Hypothalamus (tissue), 51 donors: ENCODE measurements around the gene FOLR1.
"Not testable (repeated sequence)": the region's sequence is repeated elsewhere in the genome, so short reads cannot be mapped to it uniquely, and the experiment has no call there.

Experiments
- DNase-seq, 51 donors: peaks; one replicate each; lab custom pipeline; 2025; lab: John Stamatoyannopoulos, UW

FOLR1 gene

DNA sequence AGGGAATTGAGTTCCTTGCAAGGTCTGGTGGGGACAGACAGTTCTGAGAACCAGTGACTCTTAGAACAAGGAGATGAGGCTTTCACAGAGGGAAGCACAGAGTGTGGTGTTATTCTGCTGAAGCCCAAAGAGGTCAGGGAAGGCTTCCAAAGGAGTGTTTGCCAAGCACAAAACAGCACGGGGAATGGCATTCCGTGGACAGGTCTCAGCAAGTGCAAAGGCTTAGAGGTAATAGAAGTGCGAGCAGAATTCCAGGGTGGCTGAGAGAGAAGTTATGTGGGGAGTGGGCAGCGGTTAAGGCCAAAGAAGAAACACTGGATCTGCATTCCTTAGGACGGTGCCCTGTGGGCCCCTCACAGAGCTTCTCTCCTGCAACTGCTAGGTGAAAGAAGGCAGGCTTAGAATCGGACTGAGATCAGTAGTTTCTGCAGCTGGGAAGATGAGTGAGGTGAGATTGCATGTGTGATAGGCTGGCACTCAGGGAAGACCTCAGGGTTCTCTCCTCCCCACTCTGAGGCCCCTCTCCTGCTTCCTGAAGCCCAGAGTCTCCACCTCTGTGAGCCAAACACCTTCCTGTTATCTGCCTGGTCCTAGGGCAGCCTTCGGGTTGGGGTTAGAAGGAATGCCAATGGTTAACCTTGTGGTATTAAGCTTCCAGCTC lies 10.9 kb upstream of the FOLR1 start:
- DNase-seq, result peak in 1 of 51 donors; percentile 16

DNA sequence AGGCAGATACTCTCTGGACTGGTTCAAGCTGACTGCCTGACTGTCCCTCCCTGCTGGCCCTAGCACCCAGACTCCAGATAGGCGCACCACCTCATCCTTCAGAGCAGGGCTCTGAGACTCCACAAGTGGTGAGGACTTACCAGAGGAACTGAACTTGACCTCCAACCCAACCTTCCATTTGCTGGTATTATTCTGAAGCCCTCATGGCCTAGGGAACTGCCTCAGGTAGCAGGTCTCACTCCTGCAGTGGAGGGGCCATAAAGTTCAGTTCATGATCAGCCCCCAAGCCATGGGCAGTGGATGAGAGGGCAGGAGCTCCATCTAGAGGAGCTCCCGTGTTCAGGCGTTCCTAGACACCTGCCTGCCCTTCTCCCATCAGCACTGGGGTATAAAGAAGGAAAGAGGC lies 10.4 kb upstream of the FOLR1 start:
- not testable (repeated sequence) for DNase-seq

DNA sequence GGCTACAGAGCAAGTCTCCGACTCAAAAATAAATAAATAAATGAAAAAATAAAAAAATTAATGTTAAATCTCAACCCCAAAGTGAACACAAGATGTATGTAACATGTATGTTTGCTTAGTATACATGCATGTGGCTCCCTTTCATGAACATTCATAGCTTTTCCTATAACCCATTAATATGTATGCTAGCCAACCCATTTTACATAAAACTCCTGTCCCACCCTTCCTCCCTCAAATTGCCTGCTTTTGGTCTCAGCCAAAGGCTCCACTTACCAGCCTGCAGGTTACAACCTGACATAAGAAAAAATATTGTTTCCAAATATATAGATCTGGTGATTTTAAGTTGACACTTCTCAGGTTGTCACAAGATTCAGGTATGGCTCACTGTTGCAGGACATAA lies 3.7 kb upstream of the FOLR1 start:
- DNase-seq, result no peak

DNA sequence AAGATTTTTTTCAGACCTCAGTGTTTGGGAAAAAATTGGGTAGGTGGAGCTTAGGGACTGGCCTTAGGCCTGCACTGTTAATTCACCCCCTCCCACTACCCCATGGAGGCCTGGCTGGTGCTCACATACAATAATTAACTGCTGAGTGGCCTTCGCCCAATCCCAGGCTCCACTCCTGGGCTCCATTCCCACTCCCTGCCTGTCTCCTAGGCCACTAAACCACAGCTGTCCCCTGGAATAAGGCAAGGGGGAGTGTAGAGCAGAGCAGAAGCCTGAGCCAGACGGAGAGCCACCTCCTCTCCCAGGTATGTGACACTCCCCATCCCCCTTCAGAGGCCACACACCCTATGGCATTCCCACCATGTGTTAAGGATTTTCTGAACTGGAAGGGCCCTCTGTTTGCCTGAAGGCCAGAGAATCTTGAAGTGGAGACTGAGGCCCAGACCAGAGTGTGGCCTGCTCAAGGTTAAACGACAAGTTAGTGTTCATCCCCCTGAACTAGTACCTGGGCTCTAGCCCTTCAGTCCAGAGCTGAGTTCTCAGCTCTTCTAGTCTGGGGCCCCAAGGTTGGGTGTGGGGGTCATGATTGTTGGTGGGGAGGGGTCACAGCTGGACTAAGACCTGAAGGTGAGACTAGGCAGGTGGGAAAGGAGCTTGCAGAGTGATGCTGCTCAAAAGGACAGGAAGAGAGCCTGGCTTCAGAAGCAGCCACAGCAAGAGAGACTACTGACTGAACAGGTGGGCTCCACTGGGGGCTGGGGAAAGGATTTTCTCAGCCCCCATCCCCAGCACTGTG lies 2.3 kb upstream of the FOLR1 start:
- peak in 15 of 51 donors; percentile 4 to 49 (median 24) for DNase-seq

DNA sequence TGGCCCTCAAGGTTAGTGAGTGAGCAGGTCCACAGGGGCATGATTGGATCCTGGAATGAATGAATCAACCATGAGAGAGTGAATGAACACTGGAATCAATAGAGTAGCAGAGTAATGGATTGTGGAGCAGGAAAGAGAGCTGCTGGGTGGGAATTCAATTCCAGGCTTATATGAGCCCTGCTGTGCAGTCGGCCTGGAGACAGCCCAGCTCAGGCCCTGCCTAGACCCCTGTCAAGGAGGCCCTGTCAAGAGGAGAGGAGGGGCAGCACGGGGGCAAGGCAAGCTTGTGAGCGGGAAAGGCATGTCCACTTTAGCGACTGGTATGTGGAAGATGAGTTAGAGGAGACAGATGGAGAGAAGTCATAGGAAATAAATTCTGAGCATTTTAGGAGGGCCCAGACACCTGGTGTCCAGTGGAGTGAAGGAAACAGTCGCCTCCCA lies 1.3 kb upstream of the FOLR1 start:
- DNase-seq, result no peak

DNA sequence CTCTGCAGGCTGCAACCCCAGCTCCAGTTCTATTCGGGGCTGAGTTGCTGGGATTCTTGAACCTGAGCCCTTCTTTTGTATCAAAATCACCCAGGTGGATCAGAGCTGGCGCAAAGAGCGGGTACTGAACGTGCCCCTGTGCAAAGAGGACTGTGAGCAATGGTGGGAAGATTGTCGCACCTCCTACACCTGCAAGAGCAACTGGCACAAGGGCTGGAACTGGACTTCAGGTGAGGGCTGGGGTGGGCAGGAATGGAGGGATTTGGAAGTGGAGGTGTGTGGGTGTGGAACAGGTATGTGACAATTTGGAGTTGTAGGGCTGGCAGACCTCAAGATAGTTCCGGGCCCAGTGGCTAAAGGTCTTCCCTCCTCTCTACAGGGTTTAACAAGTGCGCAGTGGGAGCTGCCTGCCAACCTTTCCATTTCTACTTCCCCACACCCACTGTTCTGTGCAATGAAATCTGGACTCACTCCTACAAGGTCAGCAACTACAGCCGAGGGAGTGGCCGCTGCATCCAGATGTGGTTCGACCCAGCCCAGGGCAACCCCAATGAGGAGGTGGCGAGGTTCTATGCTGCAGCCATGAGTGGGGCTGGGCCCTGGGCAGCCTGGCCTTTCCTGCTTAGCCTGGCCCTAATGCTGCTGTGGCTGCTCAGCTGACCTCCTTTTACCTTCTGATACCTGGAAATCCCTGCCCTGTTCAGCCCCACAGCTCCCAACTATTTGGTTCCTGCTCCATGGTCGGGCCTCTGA lies 3.8 kb downstream of the FOLR1 start:
- no peak for DNase-seq

DNA sequence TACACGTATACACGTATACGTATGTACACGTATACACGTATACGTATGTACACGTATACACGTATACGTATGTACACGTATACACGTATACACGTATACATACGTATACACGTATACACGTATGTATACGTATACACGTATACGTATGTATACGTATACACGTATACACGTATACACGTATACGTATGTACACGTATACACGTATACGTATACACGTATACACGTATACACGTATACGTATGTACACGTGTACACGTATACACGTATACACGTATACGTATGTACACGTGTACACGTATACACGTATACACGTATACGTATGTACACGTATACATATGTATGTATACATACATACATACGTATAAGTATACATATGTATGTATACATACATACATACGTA lies 9.5 kb downstream of the FOLR1 start:
- not testable (repeated sequence) for DNase-seq

DNA sequence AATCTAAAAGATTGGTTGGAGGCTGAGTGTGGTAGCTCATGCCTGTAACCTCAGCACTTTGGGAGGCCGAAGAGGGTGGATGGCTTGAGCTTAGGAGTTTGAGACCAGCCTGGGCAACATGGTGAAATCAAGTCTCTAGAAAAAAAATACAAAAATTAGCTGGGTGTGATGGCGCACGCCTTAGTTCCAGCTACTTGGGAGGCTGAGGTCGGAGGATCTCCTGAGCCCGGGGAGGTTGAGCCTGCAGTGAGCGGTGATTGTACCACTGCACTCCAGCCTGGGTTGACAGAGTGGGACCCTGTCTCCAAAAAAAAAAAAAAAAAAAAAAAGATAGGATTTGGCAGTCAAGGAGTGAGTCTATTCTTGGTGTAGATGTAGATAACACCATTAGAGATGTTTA lies 10.6 kb downstream of the FOLR1 start:
- DNase-seq, result no peak

DNA sequence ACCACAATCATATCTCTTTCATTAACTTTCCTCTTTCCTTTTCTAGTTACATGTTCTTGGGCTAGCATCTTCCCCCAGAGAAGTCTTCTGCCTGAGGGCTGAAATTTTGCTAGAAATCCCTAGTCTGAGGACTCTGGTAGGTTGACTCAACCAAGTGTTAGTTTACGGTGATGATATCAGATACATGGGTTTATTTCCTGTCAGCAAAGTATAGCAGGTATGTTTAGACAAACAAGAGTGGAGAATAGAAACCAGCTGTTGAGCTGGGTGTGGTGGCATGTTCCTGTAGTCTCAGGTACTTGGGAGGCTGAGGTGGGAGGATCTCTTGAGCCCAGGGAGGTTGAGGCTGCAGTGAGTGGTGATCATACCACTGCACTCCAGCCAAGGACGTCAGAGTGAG lies 11.2 kb downstream of the FOLR1 start:
- DNase-seq, result no peak

DNA sequence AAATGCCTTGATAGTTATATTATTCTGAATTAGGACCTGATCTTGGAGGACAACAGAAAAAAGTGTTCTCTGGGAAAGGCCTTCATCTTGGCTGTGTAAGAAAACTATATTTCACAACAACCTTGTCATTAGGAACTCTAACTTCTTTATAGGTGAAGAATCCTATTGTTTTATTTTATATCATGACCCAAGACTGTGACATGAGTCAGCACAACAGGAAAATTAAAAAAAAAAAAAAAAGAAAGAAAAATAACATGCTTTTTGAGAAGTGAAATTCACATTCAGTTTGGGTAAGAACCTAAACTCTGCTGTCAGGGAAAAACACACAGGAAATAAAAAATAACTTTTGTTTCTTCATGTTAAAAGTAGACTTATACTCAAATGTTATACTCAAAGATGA lies 12.9 kb downstream of the FOLR1 start:
- no peak for DNase-seq

DNA sequence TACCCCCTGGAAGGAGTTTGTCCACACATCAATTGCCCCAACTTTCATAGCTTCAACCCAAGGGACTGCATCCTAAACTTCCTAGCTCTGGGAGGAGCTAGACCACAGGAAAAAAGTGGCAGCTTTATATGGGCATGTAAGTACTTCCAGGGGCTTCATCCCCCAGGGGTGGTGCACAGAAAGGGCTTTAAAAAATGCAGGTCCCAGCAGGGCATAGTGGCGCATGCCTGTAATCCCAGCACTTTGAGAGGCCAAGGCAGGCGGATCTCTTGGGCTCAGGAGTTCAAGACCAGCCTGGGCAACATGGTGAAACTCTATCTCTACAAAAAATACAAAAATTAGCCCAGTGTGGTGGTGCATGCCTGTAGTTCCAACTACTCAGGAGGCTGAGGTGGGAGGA lies 14.9 kb downstream of the FOLR1 start:
- DNase-seq, result not testable (repeated sequence)

DNA sequence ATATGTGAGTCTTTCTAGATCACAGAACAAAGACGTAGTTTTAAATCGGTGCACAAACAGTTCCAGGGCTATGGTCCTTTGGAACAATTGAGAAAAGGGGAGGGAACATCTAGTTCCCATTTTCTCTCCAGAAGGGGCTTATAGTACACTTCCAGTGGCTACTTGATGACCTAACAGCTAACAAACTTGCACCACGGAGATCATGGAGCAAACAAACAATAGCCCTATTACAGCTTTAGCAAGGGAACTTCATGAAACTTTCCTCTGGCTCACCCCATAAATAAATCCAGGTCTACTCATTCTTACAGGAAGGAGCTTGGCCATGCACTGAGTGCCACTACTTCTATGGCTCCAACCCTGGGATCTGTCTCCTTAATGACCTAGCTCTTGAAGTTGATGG lies 16.3 kb downstream of the FOLR1 start:
- no peak for DNase-seq

DNA sequence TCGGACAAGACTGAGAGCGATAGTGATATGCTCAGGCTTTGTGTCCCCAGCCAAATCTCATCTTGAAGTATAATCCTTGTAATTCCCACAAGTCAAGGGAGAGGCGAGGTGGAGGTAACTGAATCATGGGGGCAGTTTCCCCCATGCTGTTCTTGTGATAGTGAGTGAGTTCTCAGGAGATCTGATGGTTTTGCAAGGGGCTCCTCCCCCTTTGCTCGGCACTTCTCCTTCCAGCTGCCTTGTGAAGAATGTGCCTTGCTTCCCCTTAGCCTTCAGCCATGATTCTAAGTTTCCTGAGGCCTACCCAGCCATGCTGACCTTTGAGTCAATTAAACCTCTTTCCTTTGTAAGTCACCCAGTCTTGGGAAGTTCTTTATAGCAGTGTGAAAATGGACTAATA lies 17.2 kb downstream of the FOLR1 start:
- no peak for DNase-seq

DNA sequence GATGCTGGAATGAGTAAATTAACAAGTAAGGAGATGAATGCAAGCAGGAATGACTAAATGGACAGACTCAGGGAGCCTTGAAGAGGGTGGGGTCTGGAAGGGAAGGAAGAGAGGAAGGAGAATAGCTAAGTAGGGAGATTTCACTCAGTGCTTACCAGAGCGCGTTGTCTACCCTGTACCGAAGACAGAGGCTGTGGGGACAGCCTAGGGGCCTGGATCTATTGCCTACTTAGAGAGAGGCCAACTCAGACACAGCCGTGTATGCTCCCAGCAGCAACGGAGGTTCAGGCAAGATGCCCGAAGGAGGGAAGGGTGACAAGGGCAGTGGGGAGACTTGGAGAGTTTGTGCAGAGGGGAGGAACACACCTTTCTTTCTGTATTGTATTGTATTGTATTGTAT lies 24.7 kb downstream of the FOLR1 start, which contains the start of gene FOLR2:
Gene FOLR2 (plus strand): TSS at position 157 of the 400 bp plus-strand sequence. CDS start 1,791 bp downstream, outside the sequence.
- DNase-seq, result no peak

DNA sequence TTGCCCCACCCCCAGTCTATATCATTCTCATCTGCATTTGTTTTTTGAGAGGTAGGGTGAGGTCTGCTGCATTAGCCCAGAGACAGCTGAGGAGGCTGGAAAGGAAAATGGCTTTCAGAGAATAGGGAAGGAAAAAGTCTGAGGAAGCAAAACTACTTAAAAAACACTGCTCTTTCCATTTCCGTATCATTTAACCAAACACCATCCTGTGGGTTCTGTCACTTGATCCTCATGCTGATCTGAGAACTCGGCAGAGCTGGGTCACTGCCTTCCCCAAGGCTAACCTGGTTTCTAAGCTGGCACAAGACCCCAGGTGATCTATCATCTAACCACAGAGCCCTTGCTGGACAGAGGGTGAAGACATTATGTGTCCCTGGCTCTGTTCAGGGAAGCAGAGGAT lies 25.9 kb downstream of the FOLR1 start:
- DNase-seq, result no peak

DNA sequence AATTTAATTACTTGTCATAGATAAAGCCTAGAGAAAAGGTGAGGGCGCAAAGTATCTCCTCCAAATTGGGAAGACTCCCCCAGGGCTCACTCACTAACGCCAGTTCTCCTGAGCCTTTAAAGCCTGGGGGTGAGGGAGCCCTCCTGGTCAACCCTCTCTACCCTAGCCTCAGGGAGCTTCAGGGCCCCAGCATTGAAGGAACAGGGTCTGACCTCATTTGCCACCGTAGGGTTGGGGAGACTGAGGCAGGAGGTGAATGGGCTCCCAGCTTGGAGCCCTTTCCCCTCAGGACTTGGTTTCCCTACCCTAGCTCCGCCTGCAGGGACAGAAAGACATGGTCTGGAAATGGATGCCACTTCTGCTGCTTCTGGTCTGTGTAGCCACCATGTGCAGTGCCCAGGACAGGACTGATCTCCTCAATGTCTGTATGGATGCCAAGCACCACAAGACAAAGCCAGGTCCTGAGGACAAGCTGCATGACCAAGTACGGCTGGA lies 26.4 kb downstream of the FOLR1 start:
- DNase-seq, result no peak

DNA sequence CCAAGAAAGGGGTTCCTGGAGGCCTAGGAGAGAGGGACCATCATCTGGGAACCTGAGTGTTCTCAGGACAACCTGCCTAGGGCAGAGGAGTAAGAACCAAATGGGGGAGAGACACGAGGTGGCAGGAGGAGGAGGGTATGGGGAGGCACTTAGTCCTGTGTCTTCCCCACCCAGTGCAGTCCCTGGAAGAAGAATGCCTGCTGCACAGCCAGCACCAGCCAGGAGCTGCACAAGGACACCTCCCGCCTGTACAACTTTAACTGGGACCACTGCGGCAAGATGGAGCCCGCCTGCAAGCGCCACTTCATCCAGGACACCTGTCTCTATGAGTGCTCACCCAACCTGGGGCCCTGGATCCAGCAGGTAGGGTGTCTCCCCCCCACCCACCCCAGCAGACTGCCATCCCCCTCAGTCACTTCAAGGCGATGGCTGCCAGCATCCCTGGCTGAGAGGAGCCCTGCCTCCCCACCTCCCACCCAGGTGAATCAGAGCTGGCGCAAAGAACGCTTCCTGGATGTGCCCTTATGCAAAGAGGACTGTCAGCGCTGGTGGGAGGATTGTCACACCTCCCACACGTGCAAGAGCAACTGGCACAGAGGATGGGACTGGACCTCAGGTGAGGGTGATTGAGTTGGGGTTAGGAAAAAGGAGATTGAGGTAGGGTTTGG lies 28.9 kb downstream of the FOLR1 start:
- DNase-seq, result no peak

DNA sequence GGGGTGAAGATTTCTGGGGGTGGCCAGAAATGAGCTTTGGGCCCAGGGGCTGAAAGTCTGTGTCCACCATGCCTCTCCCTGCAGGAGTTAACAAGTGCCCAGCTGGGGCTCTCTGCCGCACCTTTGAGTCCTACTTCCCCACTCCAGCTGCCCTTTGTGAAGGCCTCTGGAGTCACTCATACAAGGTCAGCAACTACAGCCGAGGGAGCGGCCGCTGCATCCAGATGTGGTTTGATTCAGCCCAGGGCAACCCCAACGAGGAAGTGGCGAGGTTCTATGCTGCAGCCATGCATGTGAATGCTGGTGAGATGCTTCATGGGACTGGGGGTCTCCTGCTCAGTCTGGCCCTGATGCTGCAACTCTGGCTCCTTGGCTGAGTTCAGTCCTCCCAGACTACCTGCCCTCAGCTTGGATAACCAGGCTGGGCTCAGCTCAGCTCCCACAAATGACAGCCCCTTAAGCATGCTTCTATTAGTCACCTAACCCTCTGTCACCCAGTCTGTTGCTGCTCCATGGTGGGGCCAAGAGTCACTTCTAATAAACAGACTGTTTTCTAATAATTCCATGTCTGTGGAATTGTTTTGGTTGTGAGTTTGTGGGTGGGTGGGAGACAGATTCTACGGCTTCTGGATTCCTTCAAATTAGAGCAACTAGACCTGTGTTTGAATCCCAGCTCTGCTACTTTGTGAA lies 29.6 kb downstream of the FOLR1 start:
- no peak for DNase-seq

DNA sequence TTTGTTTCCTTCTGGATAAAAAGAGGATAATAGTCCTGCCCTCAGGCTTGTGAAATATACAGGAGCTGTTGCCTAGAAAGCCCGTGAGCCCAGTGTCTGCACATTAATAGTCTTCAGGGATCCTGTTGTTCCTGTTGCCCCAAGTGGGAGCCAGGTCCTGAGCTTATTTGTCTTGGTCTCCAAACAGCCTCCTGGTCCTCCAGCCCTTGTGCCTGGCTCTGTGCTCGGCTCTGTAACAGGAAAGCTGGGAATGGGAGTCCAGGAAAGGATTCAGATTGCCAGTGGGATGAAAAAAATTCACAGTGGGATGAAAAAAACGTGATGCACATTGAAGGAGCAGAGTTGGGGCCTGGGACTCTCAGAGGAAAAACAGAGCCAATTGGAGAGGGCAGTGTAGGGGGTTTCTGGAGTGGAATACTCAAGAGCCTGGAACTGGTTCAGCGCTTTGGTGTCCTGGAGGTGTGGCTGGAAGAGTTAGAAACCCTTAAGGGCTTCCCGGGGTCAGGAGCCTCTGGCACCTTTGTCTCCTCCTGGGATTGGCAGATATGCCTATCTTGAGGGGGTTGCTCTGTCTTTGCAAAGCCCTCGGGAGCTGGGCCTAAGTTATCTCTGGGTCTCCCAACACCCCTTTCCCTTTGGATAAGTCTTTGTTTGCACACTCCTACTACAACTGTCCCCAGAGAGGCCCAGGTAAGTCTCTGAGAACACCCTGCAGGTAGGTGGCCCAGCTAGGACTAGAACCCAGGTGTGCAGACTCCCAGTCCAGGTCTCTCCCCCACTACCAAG lies 30.4 kb downstream of the FOLR1 start:
- no peak for DNase-seq
